ENCODE measurements around the gene PI16. TPM values are rescaled to one million over a fixed set of nuclear protein-coding genes. Genes with fewer than 3 reads are reported as not detected.

Gene PI16
- total and polyA plus RNA-seq, 5 donors from 2014 or later, result 31.9 to 113 (median 62.3) TPM

- no peaks in the 10 kb centered on the region for H3K9me3 Mint-ChIP-seq
- no peak for ATAC-seq (ENCODE audit: low read depth in 2 of 2)
- H3K36me3 Mint-ChIP-seq, result peaks cover 35% of the 10 kb centered on the region
- no peaks in the 10 kb centered on the region for H3K9me3 ChIP-seq (ENCODE audit: control insufficient read depth in 2 of 2, low read length in 2 of 2)
- H3K27me3 ChIP-seq (ENCODE audit: control insufficient read depth, insufficient read depth, low read length), result no peaks in the 10 kb centered on the region
- no peaks in the 10 kb centered on the region for H3K4me1 ChIP-seq (ENCODE audit: control insufficient read depth, insufficient read depth, low read length, poor library complexity, severe bottlenecking)
- H3K27me3 Mint-ChIP-seq, result no peaks in the 10 kb centered on the region
- H3K4me1 Mint-ChIP-seq, result peaks cover 0 to 8% (median 3%) of the 10 kb centered on the region in 4 donors
- peaks cover 49% of the 10 kb centered on the region for H3K36me3 ChIP-seq (ENCODE audit: control insufficient read depth, insufficient read depth, low read length)
- peak overlapping the region in 1 of 3 donors; percentile 78 for H3K27ac Mint-ChIP-seq
- no peak overlapping the region for H3K4me3 ChIP-seq (ENCODE audit: low read depth, low read length)
- no peak overlapping the region for H3K27ac ChIP-seq (ENCODE audit: insufficient read depth, low read length, poor library complexity, severe bottlenecking)
- DNase-seq, result no peak
- no peak overlapping the region for H3K4me3 Mint-ChIP-seq
These were observed 30.4 kb upstream of the PI16 start for GRCh38 chr6:36924131-36924530.

DNA sequence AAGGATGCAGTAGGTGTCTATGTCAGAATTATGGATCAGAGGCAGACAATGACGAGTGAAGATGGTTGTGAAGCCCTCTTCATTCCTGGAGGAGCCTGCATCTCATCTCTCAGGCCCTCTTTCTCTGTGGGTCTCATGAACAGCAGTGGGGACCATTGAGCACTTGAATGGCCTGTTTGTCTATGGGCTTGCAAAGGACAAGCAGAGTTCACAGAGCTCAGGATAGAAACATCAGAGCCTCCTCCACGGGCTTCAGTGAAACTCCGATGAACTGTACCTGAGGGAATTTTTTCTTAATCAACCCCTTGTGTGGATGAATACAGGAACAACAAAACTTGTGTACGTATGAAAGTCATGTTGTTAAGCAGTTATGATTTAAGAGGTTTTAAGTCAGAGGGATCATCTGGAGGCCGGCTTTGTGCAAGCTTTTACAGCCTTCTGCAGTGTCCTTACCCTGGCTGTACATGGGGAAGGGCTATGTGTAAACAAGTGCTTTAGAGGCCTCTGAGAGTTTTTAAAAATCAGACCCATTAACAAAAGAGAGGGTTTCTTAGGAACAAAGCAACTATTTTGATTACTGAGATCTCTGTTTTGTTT is 29.7 kb upstream of the PI16 start:
- no peak for DNase-seq
- Mint-ChIP-seq H3K9me3 (no peaks in the 10 kb centered on the region), H3K36me3 (peaks cover 29% of the 10 kb centered on the region), H3K27ac (peak overlapping the region; percentile 20 to 78 (median 26)), H3K4me3 (no peak overlapping the region), H3K4me1 (peaks cover 0 to 8% (median 3%) of the 10 kb centered on the region in 4 donors), H3K27me3 (no peaks in the 10 kb centered on the region)
- Histone ChIP-seq H3K36me3 (ENCODE audit: control insufficient read depth, insufficient read depth, low read length) (peaks cover 41% of the 10 kb centered on the region), H3K27ac (ENCODE audit: insufficient read depth, low read length, poor library complexity, severe bottlenecking) (no peak overlapping the region), H3K27me3 (ENCODE audit: control insufficient read depth, insufficient read depth, low read length) (no peaks in the 10 kb centered on the region), H3K4me3 (ENCODE audit: low read depth, low read length) (no peak overlapping the region), H3K4me1 (ENCODE audit: control insufficient read depth, insufficient read depth, low read length, poor library complexity, severe bottlenecking) (no peaks in the 10 kb centered on the region), H3K9me3 (ENCODE audit: control insufficient read depth in 2 of 2, low read length in 2 of 2) (no peaks in the 10 kb centered on the region)
- ATAC-seq (ENCODE audit: low read depth in 2 of 2), result no peak

DNA sequence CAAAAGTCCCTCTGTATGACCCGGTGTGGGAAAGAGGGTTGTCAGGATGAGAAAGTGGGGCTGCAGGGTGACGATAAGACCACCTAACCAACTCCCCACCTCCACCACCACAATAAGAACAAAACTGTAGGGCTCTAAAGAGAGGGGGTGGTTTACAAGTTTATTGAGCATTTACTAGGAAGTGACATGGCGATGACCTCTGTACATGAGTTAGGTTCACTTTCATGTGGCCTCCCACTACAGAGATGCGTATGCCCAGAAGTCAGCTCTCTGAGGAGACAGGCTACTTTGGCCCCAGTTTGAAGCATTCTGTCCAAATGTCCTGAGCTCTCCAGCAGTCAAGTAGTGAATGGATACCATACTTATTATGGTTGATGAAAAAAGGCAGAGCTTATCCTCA is 28.7 kb upstream of the PI16 start:
- DNase-seq, result no peak
- no peaks in the 10 kb centered on the region for H3K27me3 Mint-ChIP-seq
- H3K27ac Mint-ChIP-seq, result no peak overlapping the region
- H3K4me3 Mint-ChIP-seq, result no peak overlapping the region
- no peaks in the 10 kb centered on the region for H3K4me1 ChIP-seq (ENCODE audit: control insufficient read depth, insufficient read depth, low read length, poor library complexity, severe bottlenecking)
- H3K4me1 Mint-ChIP-seq, result peaks cover 0 to 8% (median 3%) of the 10 kb centered on the region in 4 donors
- H3K36me3 ChIP-seq (ENCODE audit: control insufficient read depth, insufficient read depth, low read length), result peaks cover 33% of the 10 kb centered on the region
- H3K27me3 ChIP-seq (ENCODE audit: control insufficient read depth, insufficient read depth, low read length), result no peaks in the 10 kb centered on the region
- no peak for ATAC-seq (ENCODE audit: low read depth in 2 of 2)
- no peaks in the 10 kb centered on the region for H3K9me3 ChIP-seq (ENCODE audit: control insufficient read depth in 2 of 2, low read length in 2 of 2)
- peaks cover 29% of the 10 kb centered on the region for H3K36me3 Mint-ChIP-seq
- no peaks in the 10 kb centered on the region for H3K9me3 Mint-ChIP-seq
- H3K4me3 ChIP-seq (ENCODE audit: low read depth, low read length), result no peak overlapping the region
- H3K27ac ChIP-seq (ENCODE audit: insufficient read depth, low read length, poor library complexity, severe bottlenecking), result no peak overlapping the region

DNA sequence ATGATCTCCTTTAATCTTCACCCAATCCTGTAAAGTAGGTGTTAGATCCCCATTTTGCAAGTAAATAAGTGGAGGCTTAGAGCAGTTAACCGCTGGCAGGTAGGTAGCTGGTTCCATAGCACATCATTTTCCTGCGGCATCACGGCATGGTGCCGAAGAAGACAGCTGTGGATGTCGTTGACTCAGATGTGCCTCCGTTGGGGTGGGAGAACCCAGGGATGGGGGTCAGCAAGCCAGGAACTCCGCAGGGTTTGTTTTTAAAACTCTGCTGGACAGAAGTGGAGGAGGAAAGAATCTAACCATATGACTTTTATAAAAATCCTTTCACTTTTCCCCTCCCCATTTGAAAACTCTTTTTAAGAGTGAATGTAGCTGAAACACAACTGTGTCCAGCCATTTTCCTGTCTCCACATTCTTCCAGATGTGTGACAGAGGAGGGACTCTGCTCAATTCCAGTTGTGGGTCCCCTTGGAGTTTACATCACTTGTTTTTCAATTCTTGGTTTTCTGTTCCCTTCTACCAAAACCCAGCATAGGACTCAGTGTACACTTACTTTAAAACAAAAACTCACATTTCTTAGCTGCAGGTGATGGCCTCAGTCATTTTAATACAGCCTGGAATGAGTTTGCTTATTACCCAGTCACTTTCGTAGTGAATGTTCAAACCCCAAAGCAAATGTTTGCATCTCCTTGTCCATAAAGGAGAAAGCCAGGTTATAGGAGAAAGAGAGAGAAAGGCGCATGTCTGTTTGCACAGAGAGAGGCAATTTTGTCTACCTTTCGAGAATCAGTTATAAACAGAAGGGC is 27.6 kb upstream of the PI16 start:
- H3K4me3 Mint-ChIP-seq, result no peak overlapping the region
- H3K27ac Mint-ChIP-seq, result peak overlapping the region in 1 of 3 donors; percentile 9
- peaks cover 0 to 8% (median 3%) of the 10 kb centered on the region in 4 donors for H3K4me1 Mint-ChIP-seq
- H3K27me3 Mint-ChIP-seq, result no peaks in the 10 kb centered on the region
- peaks cover 25% of the 10 kb centered on the region for H3K36me3 Mint-ChIP-seq
- Histone ChIP-seq H3K4me3 (ENCODE audit: low read depth, low read length) (no peak overlapping the region), H3K9me3 (ENCODE audit: control insufficient read depth in 2 of 2, low read length in 2 of 2) (no peaks in the 10 kb centered on the region), H3K27me3 (ENCODE audit: control insufficient read depth, insufficient read depth, low read length) (no peaks in the 10 kb centered on the region), H3K4me1 (ENCODE audit: control insufficient read depth, insufficient read depth, low read length, poor library complexity, severe bottlenecking) (no peaks in the 10 kb centered on the region), H3K36me3 (ENCODE audit: control insufficient read depth, insufficient read depth, low read length) (peaks cover 25% of the 10 kb centered on the region), H3K27ac (ENCODE audit: insufficient read depth, low read length, poor library complexity, severe bottlenecking) (peak overlapping the region; percentile 10)
- ATAC-seq (ENCODE audit: low read depth in 2 of 2) (no peak), DNase-seq (no peak)
- no peaks in the 10 kb centered on the region for H3K9me3 Mint-ChIP-seq

DNA sequence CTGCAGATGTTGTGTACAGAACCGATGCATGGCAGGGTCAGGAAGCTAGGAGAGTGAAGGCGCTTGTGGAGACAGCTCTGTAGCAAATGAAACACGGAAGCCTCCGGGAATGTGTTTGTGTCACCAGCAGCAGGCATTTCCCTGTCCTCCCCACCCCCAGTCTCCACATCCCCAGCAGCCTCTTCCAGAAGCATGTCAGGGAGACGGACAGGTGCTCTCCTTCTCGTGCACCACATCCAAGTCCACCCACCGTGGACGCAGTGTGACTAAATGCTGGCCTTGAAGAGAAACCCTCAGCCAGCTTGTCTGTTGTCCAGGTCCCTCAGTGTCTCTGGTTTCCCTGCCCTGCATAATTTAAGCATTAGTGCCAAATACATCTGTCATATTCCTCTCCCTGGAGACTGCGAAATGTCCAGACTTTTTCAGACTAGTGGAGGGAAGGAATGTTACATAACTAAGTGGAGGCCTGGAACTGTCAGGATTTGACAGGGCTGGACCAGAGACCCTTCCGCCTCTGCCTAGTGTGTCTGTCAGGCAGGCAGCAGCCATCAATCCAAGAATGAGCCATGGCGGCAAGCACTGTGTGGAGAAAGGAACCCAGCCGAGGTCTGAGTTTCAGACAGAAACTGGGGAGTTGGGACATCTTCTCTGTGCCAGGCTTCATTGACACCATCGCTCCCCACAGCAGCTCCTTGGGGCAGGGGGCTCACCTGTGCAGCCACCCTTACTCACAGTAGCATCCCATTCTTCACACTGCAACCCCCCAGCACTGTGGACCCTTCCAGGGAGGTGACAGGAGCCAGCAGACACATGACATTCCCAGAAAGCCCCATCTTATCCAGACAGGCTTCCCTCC is 26.6 kb upstream of the PI16 start:
- Histone ChIP-seq H3K27me3 (ENCODE audit: control insufficient read depth, insufficient read depth, low read length) (no peaks in the 10 kb centered on the region), H3K36me3 (ENCODE audit: control insufficient read depth, insufficient read depth, low read length) (peaks cover 18% of the 10 kb centered on the region), H3K27ac (ENCODE audit: insufficient read depth, low read length, poor library complexity, severe bottlenecking) (no peak overlapping the region), H3K4me1 (ENCODE audit: control insufficient read depth, insufficient read depth, low read length, poor library complexity, severe bottlenecking) (no peaks in the 10 kb centered on the region), H3K9me3 (ENCODE audit: control insufficient read depth in 2 of 2, low read length in 2 of 2) (no peaks in the 10 kb centered on the region), H3K4me3 (ENCODE audit: low read depth, low read length) (no peak overlapping the region)
- Mint-ChIP-seq H3K4me1 (peaks cover 0 to 8% (median 3%) of the 10 kb centered on the region in 4 donors), H3K9me3 (no peaks in the 10 kb centered on the region), H3K27ac (no peak overlapping the region), H3K36me3 (peaks cover 20% of the 10 kb centered on the region), H3K4me3 (no peak overlapping the region), H3K27me3 (no peaks in the 10 kb centered on the region)
- no peak for DNase-seq
- no peak for ATAC-seq (ENCODE audit: low read depth in 2 of 2)

- Mint-ChIP-seq H3K36me3 (peaks cover 20% of the 10 kb centered on the region), H3K4me3 (no peak overlapping the region), H3K27ac (no peak overlapping the region), H3K9me3 (no peaks in the 10 kb centered on the region), H3K4me1 (peaks cover 0 to 8% (median 3%) of the 10 kb centered on the region in 4 donors), H3K27me3 (no peaks in the 10 kb centered on the region)
- no peak overlapping the region for H3K27ac ChIP-seq (ENCODE audit: insufficient read depth, low read length, poor library complexity, severe bottlenecking)
- H3K4me1 ChIP-seq (ENCODE audit: control insufficient read depth, insufficient read depth, low read length, poor library complexity, severe bottlenecking), result no peaks in the 10 kb centered on the region
- no peaks in the 10 kb centered on the region for H3K27me3 ChIP-seq (ENCODE audit: control insufficient read depth, insufficient read depth, low read length)
- DNase-seq (no peak), ATAC-seq (ENCODE audit: low read depth in 2 of 2) (no peak)
- peaks cover 12% of the 10 kb centered on the region for H3K36me3 ChIP-seq (ENCODE audit: control insufficient read depth, insufficient read depth, low read length)
- H3K4me3 ChIP-seq (ENCODE audit: low read depth, low read length), result no peak overlapping the region
- H3K9me3 ChIP-seq (ENCODE audit: control insufficient read depth in 2 of 2, low read length in 2 of 2), result no peaks in the 10 kb centered on the region
These were observed 26.0 kb upstream of the PI16 start for GRCh38 chr6:36928547-36928918.

- Histone ChIP-seq H3K4me1 (ENCODE audit: control insufficient read depth, insufficient read depth, low read length, poor library complexity, severe bottlenecking) (no peaks in the 10 kb centered on the region), H3K27me3 (ENCODE audit: control insufficient read depth, insufficient read depth, low read length) (no peaks in the 10 kb centered on the region), H3K36me3 (ENCODE audit: control insufficient read depth, insufficient read depth, low read length) (peaks cover 9% of the 10 kb centered on the region), H3K4me3 (ENCODE audit: low read depth, low read length) (no peak overlapping the region), H3K27ac (ENCODE audit: insufficient read depth, low read length, poor library complexity, severe bottlenecking) (no peak overlapping the region), H3K9me3 (ENCODE audit: control insufficient read depth in 2 of 2, low read length in 2 of 2) (no peaks in the 10 kb centered on the region)
- Mint-ChIP-seq H3K4me3 (no peak overlapping the region), H3K27me3 (no peaks in the 10 kb centered on the region), H3K36me3 (peaks cover 18% of the 10 kb centered on the region), H3K9me3 (no peaks in the 10 kb centered on the region), H3K27ac (peak overlapping the region in 1 of 3 donors; percentile 43), H3K4me1 (peaks cover 0 to 8% (median 3%) of the 10 kb centered on the region in 4 donors)
- ATAC-seq (ENCODE audit: low read depth in 2 of 2), result no peak
- DNase-seq, result no peak
These were observed 25.4 kb upstream of the PI16 start for GRCh38 chr6:36929152-36929551.

Data from CD4-positive, CD25-positive, alpha-beta regulatory T cell (primary cell).